Astrocyte (in vitro differentiated cells and primary cell): Measurements from ENCODE around the gene CYP4F12. TPM values are rescaled to one million over a fixed set of nuclear protein-coding genes. Genes with fewer than 3 reads are reported as not detected.

ENCODE experiments used
- DNase-seq: peaks from one replicate; pipeline ENCODE4 v3.0.0-alpha.2; 2010; ENCODE audit warnings: low read depth
- FAIRE-seq: peaks from 2 replicates; lab custom pipeline; 2011; peaks lifted over from hg19 to GRCh38; lab: Jason Lieb, UNC
- H2AFZ ChIP-seq: 2 replicates; pipeline ENCODE4 v1.6.0; 2012; ENCODE audit warnings: low read depth, low read length, inconsistent platforms
- H3K27ac ChIP-seq: 2 replicates; pipeline ENCODE4 v1.5.1; 2011; ENCODE audit warnings: low read depth, low read length, inconsistent platforms
- H3K27me3 ChIP-seq: 2 replicates; pipeline ENCODE4 v1.6.0; 2011; ENCODE audit warnings: low read length, inconsistent platforms; ENCODE audit not compliant: insufficient read depth
- H3K36me3 ChIP-seq: 2 replicates; pipeline ENCODE4 v1.5.1; 2011; ENCODE audit warnings: low read length, inconsistent platforms; ENCODE audit not compliant: insufficient read depth
- H3K4me1 ChIP-seq: 2 replicates; pipeline ENCODE4 v1.5.1; 2011; ENCODE audit warnings: low read length, inconsistent platforms; ENCODE audit not compliant: insufficient read depth
- H3K4me2 ChIP-seq: 2 replicates; pipeline ENCODE4 v1.6.0; 2012; ENCODE audit warnings: low read length, inconsistent platforms
- H3K4me3 ChIP-seq: 2 replicates; pipeline ENCODE4 v1.5.1; 2011; ENCODE audit warnings: low read depth, mild to moderate bottlenecking, low read length, inconsistent platforms; ENCODE audit not compliant: insufficient read depth
- H3K79me2 ChIP-seq: 2 replicates; pipeline ENCODE4 v1.6.0; 2012; ENCODE audit warnings: mild to moderate bottlenecking, low read length, inconsistent platforms; ENCODE audit not compliant: insufficient read depth
- H3K9ac ChIP-seq: 2 replicates; pipeline ENCODE4 v1.6.0; 2012; ENCODE audit warnings: mild to moderate bottlenecking, low read length, inconsistent platforms
- H3K9me3 ChIP-seq: 2 replicates; pipeline ENCODE4 v1.5.1; 2012; ENCODE audit warnings: low read depth, mild to moderate bottlenecking, low read length, inconsistent platforms; ENCODE audit not compliant: insufficient read depth
- H4K20me1 ChIP-seq: 2 replicates; pipeline ENCODE4 v1.6.0; 2012; ENCODE audit warnings: low read length, inconsistent platforms; ENCODE audit not compliant: insufficient read depth
- H3K27ac Mint-ChIP-seq: one replicate; pipeline ENCODE4 v1.8.0; 2021; ENCODE audit warnings: mild to moderate bottlenecking, mixed read lengths; ENCODE audit not compliant: unreplicated experiment
- H3K27me3 Mint-ChIP-seq: one replicate; pipeline ENCODE4 v1.8.0; 2021; ENCODE audit warnings: low read depth, mixed read lengths; ENCODE audit not compliant: unreplicated experiment
- H3K36me3 Mint-ChIP-seq: one replicate; pipeline ENCODE4 v1.8.0; 2021; ENCODE audit warnings: low read depth, mixed read lengths; ENCODE audit not compliant: unreplicated experiment
- H3K4me1 Mint-ChIP-seq: one replicate; pipeline ENCODE4 v1.8.0; 2021; ENCODE audit warnings: low read depth, mixed read lengths; ENCODE audit not compliant: unreplicated experiment
- H3K4me3 Mint-ChIP-seq: one replicate; pipeline ENCODE4 v1.8.0; 2021; ENCODE audit warnings: mild to moderate bottlenecking, moderate library complexity, mixed read lengths; ENCODE audit not compliant: unreplicated experiment
- H3K9me3 Mint-ChIP-seq: one replicate; pipeline ENCODE4 v1.8.0; 2021; ENCODE audit warnings: mild to moderate bottlenecking, mixed read lengths; ENCODE audit not compliant: unreplicated experiment
- CTCF ChIP-seq: IDR thresholded peaks from 2 replicates; pipeline ENCODE4 v1.5.1; 2011; ENCODE audit warnings: low read depth, mild to moderate bottlenecking, inconsistent platforms, low read length, moderate library complexity; ENCODE audit not compliant: insufficient read depth
- EZH2 ChIP-seq: IDR thresholded peaks from 2 replicates; pipeline ENCODE4 v1.6.1; 2012; ENCODE audit warnings: mild to moderate bottlenecking, low read length, inconsistent platforms; ENCODE audit not compliant: insufficient read depth
- total RNA-seq: library from RNA; stranded (reverse); gene quantifications from 2 replicates; pipeline ENCODE4 v1.2.1, GENCODE V29; 2021

CYP4F12 gene
- total RNA-seq, 1 donor from 2014 or later: not detected

GRCh38 chr19:15663247-15663646 is 9.6 kb upstream of the CYP4F12 start:
- no peak overlapping the region for H3K4me2 ChIP-seq
- H3K27ac ChIP-seq: no peak overlapping the region
- H3K27me3 ChIP-seq: no peaks in the 10 kb centered on the region
- Mint-ChIP-seq H3K4me3 (no peak overlapping the region), H3K27ac (no peak overlapping the region), H3K27me3 (no peaks in the 10 kb centered on the region), H3K4me1 (no peaks in the 10 kb centered on the region), H3K9me3 (peaks cover 9% of the 10 kb centered on the region), H3K36me3 (no peaks in the 10 kb centered on the region)
- TF ChIP-seq CTCF: no peak
- no peak for TF ChIP-seq EZH2
- no peaks in the 10 kb centered on the region for H3K4me1 ChIP-seq
- H3K9me3 ChIP-seq: peaks cover 4% of the 10 kb centered on the region
- DNase-seq (no peak), FAIRE-seq (no peak)
- H3K79me2 ChIP-seq: no peaks in the 10 kb centered on the region
- H3K9ac ChIP-seq: no peak overlapping the region
- H4K20me1 ChIP-seq: no peaks in the 10 kb centered on the region
- H3K36me3 ChIP-seq: no peaks in the 10 kb centered on the region
- H2AFZ ChIP-seq: no peak overlapping the region
- H3K4me3 ChIP-seq: no peak overlapping the region

- Histone ChIP-seq H3K9ac (no peak overlapping the region), H3K27me3 (no peaks in the 10 kb centered on the region), H4K20me1 (no peaks in the 10 kb centered on the region), H3K4me2 (no peak overlapping the region), H2AFZ (no peak overlapping the region), H3K4me3 (no peak overlapping the region), H3K79me2 (no peaks in the 10 kb centered on the region), H3K27ac (no peak overlapping the region), H3K36me3 (no peaks in the 10 kb centered on the region), H3K4me1 (no peaks in the 10 kb centered on the region), H3K9me3 (peaks cover 7% of the 10 kb centered on the region)
- no peaks in the 10 kb centered on the region for H3K27me3 Mint-ChIP-seq
- no peaks in the 10 kb centered on the region for H3K4me1 Mint-ChIP-seq
- DNase-seq: no peak
- peaks cover 9% of the 10 kb centered on the region for H3K9me3 Mint-ChIP-seq
- no peak overlapping the region for H3K4me3 Mint-ChIP-seq
- no peak for TF ChIP-seq EZH2
- TF ChIP-seq CTCF: no peak
- no peaks in the 10 kb centered on the region for H3K36me3 Mint-ChIP-seq
- no peak for FAIRE-seq
- no peak overlapping the region for H3K27ac Mint-ChIP-seq
Measured at GRCh38 chr19:15666186-15666585, 6.7 kb upstream of the CYP4F12 start.

GRCh38 chr19:15666883-15667282 is 6.0 kb upstream of the CYP4F12 start:
- no peak for DNase-seq
- no peaks in the 10 kb centered on the region for H3K27me3 Mint-ChIP-seq
- Histone ChIP-seq H3K79me2 (no peaks in the 10 kb centered on the region), H3K4me1 (no peaks in the 10 kb centered on the region), H2AFZ (no peak overlapping the region), H3K27me3 (no peaks in the 10 kb centered on the region), H3K4me3 (no peak overlapping the region), H3K9ac (no peak overlapping the region), H3K4me2 (no peak overlapping the region), H4K20me1 (no peaks in the 10 kb centered on the region), H3K9me3 (peaks cover 10% of the 10 kb centered on the region), H3K27ac (no peak overlapping the region), H3K36me3 (no peaks in the 10 kb centered on the region)
- no peaks in the 10 kb centered on the region for H3K4me1 Mint-ChIP-seq
- peaks cover 12% of the 10 kb centered on the region for H3K9me3 Mint-ChIP-seq
- H3K36me3 Mint-ChIP-seq: no peaks in the 10 kb centered on the region
- H3K27ac Mint-ChIP-seq: no peak overlapping the region
- no peak overlapping the region for H3K4me3 Mint-ChIP-seq
- TF ChIP-seq CTCF (no peak), EZH2 (no peak)
- FAIRE-seq: no peak
